HG03571 (cell line): ENCODE results near the gene PEX26.
"Not testable (repeated sequence)": the region's sequence is repeated elsewhere in the genome, so short reads cannot be mapped to it uniquely, and the experiment has no call there.

Source experiments
- ATAC-seq: cut with Tn5 transposase; IDR thresholded peaks from one replicate; pipeline ENCODE4 v1.9.1; 2021; ENCODE audit not compliant: unreplicated experiment

The PEX26 gene

DNA sequence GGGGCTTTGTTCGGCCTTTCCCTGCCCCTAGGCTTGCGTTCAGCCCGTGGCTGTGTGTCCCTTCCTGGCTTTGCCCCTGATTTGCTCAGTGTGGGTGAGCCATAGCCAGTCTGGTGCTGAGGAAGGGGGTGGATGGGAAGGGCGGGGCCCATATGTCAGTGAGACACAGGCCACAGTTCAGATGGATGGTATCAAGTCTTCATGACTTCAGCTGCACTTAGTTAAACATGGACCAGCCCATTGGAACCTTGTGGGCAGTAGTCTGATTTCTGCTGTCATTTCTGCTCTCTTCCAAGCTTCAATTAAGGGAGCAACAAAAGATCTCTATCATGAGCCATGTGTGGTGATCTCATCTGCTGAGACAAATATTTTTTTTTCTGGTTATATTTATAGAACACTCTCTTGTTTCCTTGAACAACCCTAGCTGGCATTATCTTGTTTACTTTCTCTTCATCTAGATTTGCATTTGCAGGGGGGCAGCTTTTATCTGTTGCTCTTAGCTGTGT, 21.6 kb upstream of the PEX26 start:
- no peak for ATAC-seq

DNA sequence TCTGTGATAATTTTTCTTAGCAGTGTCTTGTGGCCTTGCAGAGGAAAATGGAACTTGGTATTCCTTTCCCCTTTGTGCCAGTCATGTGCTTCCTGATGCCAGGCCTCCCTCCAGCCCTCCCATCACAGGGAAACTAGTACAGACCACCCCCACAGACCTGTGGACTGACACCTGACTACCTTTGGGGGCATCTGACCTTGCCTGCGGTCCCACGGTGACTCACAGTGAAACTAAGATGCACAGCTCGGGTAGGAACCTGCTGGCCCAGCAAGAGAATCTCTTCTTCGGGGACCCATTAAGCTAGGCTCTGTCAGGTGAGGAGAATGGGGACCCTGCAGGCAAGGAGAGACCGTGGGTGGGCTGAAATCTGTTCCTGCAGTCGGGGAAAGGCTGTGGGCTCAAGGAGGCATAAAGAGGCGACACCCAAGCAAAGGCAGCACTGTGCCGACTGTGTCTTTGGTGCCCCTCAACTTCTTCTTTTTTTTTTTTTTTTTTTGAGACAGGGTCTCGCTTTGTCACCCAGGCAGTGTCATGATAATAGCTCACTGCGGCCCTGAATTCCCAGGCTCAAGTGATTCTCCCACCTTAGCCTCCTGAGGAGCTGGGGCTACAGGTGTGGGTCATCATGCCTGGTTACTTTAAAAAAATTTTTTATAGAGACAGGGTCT, 20.8 kb upstream of the PEX26 start:
- peak; percentile 53 for ATAC-seq

DNA sequence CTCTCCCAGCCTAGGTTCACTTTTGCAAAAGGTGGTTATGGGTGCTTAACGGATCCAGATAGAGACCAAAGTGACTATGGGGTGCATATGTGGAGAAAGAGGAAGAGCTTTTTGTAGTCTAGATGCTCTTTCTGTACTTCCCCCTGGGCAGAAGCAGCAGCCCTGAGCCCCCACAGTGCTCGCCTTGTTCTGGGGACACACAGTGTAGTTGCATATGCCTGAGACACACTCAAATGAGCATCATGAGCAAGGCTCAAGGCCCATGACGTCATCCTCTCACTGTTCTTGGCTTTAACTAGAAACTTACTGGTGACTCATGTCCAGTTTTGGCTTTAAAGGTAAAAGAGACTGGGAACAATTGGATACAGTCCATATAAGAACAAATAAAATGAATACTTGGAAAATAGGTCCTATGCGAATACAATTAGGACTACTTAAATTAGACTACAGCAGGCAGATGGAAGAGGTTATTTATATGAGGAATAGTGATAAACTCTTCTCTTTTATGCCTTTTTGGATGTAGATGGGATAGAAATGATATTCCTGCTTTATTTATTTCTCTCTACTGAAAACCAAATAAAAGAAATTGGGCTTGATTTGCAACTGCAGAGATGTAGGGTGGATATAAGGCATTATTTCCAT, 20.1 kb upstream of the PEX26 start:
- ATAC-seq, result no peak

DNA sequence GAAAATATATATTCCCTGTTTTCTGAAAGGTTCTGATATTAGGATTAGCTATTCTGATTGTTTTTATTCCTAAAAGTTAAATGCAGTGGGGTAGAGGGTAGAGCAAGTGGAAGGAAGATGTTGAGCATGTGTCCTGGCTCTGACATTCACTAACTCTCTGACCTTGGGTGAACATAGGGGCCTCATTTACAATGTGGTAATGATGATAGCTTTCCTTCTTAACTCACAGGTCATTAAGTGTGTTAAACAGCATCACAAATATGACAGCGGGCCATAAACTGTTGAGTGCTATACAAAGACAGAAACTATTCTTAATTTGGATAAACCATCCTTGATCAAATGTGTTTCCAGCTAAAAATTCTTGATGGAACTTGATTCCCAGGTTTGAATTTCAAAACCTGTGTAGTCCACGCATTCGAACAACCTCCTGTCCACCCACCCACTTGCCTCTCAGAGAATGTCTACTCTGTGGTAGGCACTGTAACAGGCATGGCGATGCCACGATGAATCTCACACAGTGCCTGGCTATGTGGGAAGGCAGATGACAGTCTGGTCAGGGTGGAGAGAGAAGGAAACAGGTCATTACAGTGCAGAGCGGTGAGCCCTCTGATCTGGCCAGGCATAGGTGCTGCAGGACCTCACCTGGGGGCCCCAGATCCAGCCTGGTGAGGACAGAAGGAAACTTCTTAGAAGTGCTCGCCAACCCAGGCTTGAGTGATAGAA, 19.3 kb upstream of the PEX26 start:
- ATAC-seq, result no peak

DNA sequence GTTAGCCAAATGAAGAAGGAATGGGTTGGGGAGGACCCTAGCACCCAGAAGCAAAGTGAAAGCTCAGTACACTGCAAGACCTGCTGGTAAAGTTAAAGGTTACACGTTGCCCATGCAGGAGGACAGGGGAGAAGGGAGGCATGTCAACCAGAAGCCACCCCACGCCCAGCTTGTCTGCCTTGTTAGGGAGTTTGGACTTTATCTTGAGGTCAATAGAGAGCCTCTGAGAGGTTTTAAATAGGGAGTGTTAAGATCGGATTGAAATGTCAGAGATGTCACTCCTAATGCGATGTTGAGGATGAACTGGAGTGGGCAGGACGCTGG, 18.7 kb upstream of the PEX26 start:
- ATAC-seq, result no peak

DNA sequence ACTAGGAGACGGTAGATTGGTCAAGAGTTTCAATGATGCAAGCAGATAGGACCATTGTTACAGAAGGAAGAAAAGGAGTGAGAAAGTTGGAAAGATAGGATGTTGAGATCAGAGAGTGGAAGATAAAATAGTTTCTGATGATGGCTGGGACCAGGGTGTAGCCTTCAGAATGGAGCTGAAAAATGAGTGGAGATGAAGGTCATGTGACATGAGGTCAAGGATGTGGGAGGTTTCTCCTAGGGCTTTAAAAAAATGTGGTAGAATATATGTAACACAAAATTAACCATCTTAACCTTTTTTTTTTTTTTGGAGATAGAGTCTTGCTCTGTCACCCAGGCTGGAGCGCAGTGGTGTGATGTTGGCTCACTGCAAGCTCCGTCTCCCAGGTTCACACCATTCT, 18.3 kb upstream of the PEX26 start:
- ATAC-seq, result no peak

DNA sequence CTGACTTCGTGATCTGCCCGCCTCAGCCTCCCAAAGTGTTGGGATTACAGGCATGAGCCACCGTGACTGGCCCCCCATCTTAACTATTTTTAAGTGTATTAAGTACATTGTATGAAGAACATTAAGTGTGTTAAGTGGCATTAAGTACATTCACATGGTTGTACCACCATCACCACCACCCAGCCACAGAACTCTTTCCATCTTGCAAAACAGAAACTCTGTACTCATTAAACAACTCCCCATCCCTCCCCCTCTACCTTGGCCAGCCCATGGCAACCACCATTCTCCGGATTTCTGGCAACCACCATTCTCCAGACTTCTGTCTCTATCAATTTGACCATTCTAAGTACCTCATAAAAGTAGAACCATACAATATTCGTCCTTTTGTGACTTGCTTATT, 17.8 kb upstream of the PEX26 start:
- no peak for ATAC-seq

DNA sequence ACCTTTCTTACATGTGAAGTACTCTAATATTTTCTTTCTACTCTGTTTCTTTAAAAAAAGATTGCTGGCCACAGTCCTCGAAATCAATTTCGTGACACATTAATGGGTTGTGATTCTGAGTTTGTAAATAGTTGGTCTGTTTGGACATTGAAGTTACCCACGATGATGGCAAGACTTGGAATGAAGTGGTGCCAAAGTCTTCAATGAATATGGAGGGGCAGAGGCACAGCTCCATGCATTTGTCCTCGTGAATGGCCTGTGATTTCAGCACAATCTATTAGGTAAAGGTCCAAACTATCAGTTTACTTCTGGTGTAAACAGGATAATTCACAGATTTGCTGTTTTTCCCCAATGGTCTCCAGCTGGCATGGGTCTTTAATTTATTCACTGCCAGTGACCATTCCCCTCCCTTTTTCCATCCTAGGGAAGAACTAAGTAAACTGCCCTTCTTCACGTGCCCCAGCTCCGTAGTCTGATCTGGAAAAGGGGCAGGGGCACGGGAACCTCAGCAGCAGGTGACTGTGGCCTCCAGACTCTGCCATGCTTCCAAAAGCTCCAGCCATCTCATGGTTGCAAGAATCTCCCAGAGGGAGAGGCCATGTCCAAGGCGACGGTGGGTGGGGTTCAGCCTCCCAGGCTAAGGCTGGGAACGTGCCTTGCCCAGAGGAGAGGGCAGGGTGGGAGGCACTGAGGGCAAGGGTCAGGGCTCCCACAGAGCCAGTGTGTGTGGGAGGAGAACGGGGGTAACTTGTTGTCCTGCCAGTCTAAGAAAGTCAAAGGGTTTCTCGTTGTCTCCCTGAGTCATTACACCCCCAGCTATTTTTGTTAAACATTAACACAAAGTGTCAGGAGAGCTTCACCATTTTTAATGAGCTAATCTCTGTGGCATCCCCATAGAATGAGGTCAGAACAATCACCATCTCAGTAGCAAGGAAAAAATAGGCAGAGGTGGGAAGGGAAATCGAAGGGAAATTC, 16.9 kb upstream of the PEX26 start:
- ATAC-seq, result no peak

DNA sequence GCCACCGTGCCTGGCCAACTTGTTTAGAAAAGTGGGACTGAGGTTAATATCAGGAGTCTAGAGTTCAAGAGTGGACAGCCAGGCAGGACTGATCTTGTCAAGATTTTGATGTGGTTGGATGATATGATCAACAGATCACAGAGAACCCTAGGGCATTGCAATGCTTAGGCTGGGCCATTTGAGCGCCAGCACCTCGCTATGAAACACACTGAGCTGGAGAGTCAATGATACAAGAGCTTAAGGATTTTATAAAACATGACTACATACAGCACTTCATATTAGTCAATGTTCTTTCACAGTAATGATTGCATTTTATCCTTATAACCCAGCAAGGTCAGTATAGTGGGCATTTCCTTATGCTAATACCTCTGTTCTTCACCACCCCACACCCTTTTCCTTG, 15.4 kb upstream of the PEX26 start:
- no peak for ATAC-seq

DNA sequence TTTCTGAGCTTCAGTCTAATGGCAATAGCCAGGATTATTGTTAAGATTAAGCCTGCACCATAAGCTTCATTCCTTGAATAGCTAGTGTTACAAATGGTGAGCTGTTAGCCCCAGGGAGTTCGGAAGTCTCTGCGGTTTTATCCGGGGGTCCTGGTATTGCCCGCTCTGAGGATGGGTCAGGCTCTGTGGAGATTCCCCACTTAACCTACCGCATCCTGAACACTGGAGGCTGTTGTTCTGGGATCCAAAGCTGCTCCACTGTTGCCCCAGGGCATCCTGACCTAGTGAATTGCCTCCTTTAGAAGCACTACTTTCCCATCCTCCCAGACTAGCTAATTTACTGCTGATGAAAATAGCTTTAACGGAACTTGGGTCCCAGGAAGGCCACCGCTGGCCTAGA, 14.5 kb upstream of the PEX26 start:
- no peak for ATAC-seq

DNA sequence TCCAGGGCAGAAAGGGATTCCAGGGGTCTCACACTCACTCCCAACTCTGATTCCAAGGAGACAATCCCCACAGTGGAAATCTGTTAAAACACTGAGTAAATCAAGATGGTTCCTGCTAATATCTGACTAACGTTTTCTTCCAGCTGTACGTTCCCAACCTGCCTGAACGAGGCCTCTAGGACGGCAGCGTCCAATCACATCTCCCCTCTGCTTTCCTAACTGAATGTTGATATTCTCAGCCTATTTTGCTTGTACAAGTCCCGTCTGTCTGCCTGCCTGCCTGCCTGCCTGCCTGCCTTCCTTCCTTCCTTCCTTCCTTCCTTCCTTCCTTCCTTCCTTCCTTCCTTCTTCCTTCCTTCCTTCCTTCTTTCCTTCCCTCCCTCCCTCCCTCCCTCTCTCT, 14.1 kb upstream of the PEX26 start:
- not testable (repeated sequence) for ATAC-seq

DNA sequence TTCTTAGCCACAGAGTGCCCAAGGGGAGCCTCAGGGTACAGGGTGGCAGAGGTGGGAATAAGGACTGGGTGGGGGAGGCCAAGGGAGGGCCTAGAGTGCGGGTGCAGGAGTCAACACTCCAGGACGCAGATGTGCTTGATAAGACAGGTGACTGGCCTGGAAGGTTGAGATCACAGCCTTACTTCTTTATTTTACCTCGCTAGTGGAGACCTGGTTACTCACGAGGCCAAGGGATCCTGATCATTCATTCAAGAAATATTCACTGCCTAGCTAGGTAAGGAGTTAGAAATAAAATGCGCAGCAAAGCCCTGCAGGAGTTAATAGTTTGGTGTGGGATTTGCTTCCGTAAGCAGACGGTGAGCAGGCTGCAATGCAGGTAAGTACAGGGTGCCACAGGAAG, 13.2 kb upstream of the PEX26 start:
- no peak for ATAC-seq

DNA sequence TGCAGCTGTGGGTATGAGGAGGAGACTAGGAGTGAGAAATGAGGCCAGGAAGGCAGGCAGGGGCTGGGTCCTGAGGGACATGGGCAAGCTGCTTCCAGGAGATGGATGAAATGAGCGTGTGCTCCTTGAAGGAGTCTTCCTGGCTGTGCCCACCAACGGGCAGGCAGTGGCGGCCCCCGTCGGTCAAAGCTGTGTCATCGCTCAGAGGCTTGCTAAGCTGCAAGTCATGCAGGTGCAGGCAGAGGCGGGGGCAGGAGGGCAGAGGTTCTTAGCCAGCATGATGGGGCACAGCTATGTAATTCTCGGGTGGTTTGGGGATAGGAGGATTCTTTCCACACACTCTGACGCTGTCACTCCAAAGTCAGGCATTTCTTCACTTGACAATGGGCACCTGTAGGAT, 12.5 kb upstream of the PEX26 start:
- ATAC-seq, result no peak

DNA sequence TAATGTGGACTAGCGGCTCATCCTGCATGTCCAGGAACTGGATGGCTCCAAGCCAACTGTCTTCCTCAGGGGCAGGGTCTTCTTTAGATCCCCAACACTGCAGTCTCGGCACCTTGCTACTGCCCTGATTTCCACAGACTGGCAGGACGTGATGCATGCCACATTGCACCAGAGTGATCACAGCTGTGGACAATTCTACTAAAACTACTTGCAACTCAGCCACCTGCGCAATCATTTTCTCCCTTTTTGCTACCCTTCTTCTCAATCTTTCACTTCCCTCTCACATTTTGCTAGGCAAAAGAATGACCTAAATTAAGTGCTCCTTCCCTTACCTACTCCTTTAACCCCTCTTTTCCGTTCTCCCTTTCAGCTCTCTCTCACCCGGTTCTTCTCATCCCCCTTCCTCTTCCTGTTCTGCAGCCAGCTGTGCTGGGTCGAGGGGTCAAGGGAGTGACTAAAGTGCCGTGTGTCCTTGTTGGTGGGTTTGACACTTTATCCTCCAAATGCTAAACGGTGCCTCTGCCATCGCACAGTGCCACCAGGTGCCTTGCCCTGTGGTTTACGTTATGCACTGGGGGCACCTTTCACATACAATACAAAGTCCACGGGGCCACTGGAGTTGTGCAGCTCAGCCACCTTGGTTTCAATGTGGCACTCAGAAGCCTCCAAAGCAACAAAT, 11.5 kb upstream of the PEX26 start:
- ATAC-seq, result no peak

DNA sequence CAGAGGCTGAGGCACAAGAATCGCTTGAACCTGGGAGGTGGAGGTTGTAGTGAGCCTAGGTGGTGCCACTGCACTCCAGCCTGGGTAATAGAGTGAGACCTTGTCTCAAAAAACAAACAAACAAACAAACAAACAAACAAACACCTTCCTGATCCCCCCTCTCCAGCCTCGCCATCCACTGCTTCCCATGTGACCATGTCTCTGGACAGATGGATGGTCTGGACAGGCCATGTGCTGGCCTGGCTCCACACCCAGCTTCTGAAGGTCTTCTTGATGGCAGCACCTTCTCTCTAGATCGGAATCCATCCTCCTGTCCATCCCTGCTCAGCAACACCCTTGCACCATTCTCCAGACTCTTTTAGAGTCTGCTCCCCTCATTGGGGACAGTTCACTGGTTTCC, 10.7 kb upstream of the PEX26 start:
- ATAC-seq, result no peak

DNA sequence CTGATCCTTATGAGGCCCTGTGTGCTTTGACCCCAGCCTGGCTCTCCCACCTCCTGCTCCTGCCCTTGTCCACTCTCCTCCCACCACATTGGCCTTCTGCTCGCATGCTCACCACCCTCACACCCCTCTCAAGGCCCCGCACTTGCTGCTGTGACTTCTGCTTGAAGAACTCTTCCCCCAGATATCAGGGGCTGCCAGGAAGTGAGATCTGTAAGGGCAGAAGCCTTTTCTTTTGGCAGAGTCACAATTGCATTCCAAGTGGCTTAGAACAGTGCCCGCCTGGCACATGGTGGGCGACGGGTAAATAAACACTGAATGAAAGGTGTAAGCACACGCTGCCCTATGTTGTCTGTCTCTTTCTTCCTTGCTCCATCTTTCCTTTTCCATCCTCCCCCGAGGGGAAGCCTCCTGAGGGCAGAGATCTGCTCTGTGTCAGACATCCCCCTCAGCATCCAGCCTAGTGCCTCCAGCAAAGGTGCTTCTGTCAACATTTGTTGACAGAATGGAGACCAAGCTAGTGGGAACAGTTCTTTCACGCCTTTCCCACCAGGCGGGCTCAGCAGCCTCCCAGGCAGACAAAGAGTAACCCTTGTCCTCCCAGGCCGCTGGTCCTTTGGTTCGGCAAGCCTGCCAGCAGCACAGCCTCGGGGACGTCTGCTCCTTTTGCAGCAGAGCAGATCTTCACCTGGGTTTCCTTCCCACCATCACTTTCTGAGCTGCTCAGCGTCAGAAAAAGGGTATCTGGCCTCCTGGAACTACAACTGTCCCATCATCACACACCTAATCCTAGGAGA, 10.0 kb upstream of the PEX26 start:
- ATAC-seq, result no peak

DNA sequence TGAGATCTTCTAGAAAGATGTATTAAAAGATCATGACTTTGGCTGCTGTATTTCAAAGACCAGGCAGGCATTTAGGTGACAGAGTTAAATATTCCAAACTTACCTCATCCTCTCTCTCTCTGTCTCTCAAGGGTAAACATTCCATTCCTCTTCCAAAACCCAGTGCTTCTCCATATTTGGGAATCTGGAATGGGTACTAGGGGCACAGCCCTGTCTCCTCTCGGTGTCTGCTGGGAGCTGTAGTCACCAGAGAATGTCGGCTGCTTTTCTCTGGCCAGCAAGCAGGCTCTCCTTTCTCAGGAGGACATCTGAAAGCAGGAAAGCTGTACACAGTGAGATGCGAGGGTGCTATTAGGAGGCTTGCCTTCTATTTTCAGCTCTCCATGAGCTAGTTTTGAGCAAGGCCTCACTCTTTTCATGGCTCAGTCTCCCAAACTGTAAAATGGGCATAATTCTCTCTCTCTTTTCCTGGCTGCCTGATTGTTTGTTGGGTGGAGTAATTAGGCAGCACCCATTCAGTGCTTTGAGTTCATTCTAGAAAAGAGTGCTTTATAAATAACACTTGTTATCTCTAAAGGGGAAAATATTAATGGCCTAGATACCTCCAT, 9.3 kb upstream of the PEX26 start:
- no peak for ATAC-seq

DNA sequence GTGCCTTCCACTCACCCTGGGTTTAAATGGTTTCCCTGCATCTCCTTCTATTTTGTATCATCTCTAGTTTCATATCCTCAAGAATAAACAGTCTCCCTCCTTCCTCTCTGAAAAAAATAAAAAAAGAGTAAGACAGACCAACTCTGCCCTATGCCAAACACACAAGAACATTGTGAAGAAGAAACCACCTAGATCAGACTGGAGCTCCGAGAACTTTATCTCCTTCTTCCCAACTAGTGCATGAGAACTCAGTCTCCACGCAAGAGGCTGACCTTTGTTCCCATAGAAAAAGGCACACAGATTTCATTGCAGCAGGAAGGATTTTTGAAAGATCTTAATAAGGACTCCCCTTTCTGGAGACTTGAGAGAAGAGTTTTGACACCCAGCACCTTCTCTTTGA, 8.7 kb upstream of the PEX26 start:
- ATAC-seq, result no peak

DNA sequence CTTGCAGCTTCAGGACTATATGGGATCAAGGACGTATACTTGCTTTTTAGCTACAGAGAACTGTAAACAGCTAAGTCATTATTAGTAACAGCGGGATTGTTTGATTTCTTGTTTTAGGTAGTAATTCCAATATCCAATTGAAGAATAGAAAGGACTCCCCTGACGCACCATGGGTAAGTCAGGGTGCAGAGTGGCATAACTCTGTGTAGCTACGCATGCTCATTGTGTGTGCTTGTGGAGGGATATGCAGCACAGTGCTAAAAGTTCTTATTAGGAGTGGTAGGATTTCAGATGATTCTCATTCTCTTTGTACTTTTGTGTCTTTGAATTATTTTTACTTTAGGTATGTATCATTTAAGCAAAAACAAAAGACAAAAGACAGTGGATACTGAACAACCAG, 7.7 kb upstream of the PEX26 start:
- ATAC-seq, result no peak
